Hepatocyte (in vitro differentiated cells): Measurements from ENCODE around the gene RSPO4. TPM values are rescaled to one million over a fixed set of nuclear protein-coding genes. Genes with fewer than 3 reads are reported as not detected.

Experiments
- DNase-seq: peaks from one replicate; pipeline ENCODE4 v3.0.0-alpha.2; 2016; ENCODE audit warnings: low spot score
- H2AFZ ChIP-seq: fragments of 200-600 bp; sonication (generic); 2 replicates; pipeline ENCODE4 v1.6.0; 2016; ENCODE audit warnings: antibody characterized with exemption, mild to moderate bottlenecking
- H3K27ac ChIP-seq: fragments of 200-600 bp; sonication (generic); 2 replicates; pipeline ENCODE4 v1.5.1; 2016; ENCODE audit warnings: mild to moderate bottlenecking
- H3K27me3 ChIP-seq: fragments of 200-600 bp; sonication (generic); 2 replicates; pipeline ENCODE4 v1.6.1; 2016
- H3K36me3 ChIP-seq: fragments of 200-600 bp; sonication (generic); replicated peaks from 2 replicates; pipeline ENCODE4 v1.5.1; 2016; ENCODE audit warnings: low read depth; ENCODE audit not compliant: insufficient read depth
- H3K4me1 ChIP-seq: fragments of 200-600 bp; sonication (generic); 2 replicates; pipeline ENCODE4 v1.5.1; 2016; ENCODE audit warnings: mild to moderate bottlenecking, moderate library complexity; ENCODE audit not compliant: insufficient read depth
- H3K4me2 ChIP-seq: fragments of 200-600 bp; sonication (generic); 2 replicates; pipeline ENCODE4 v1.6.0; 2016
- H3K4me3 ChIP-seq: fragments of 200-600 bp; sonication (generic); 2 replicates; pipeline ENCODE4 v1.5.1; 2016; ENCODE audit warnings: mild to moderate bottlenecking
- H3K79me2 ChIP-seq: fragments of 200-600 bp; sonication (generic); 2 replicates; pipeline ENCODE4 v1.6.0; 2017; ENCODE audit warnings: mild to moderate bottlenecking
- H3K9me2 ChIP-seq: fragments of 200-600 bp; sonication (generic); replicated peaks from 2 replicates; pipeline ENCODE4 v1.6.0; 2017; ENCODE audit warnings: mild to moderate bottlenecking; ENCODE audit not compliant: insufficient read depth
- H3K9me3 ChIP-seq: fragments of 200-600 bp; sonication (generic); 2 replicates; pipeline ENCODE4 v1.5.1; 2016; ENCODE audit warnings: low read depth, mild to moderate bottlenecking
- H4K20me1 ChIP-seq: fragments of 200-600 bp; sonication (generic); 2 replicates; pipeline ENCODE4 v1.6.0; 2016; ENCODE audit warnings: mild to moderate bottlenecking; ENCODE audit not compliant: insufficient read depth, poor library complexity, severe bottlenecking
- CTCF ChIP-seq: fragments of 200-600 bp; sonication (generic); IDR thresholded peaks from 2 replicates; pipeline ENCODE4 v1.5.1; 2016; ENCODE audit warnings: antibody characterized with exemption, mild to moderate bottlenecking; ENCODE audit not compliant: poor library complexity
- EZH2 ChIP-seq: fragments of 200-600 bp; sonication (generic); IDR thresholded peaks from 2 replicates; pipeline ENCODE4 v1.6.1; 2016; ENCODE audit warnings: antibody characterized with exemption, mild to moderate bottlenecking, borderline replicate concordance
- EZH2phosphoT487 ChIP-seq: fragments of 200-600 bp; sonication (generic); IDR thresholded peaks from one replicate; pipeline ENCODE4 v1.6.1; 2018; ENCODE audit warnings: antibody characterized with exemption, mild to moderate bottlenecking, low read depth, moderate library complexity; ENCODE audit not compliant: unreplicated experiment, severe bottlenecking
- WGBS: methylation state at CpG from one replicate; pipeline ENCODE4 v1.1.6; 2016; ENCODE audit warnings: low lambda C conversion rate; ENCODE audit errors: missing lambda C conversion rate; 5-methylcytosine and 5-hydroxymethylcytosine counted together
- polyA plus RNA-seq: library from polyadenylated mRNA; unstranded; fragments of >200 nt; fragmentation: Nextera tagmentation; extraction: Ambion mirVana; gene quantifications from 2 replicates; pipeline ENCODE4 v1.2.1, GENCODE V29; 2016
- total RNA-seq: library from RNA; depleted of rRNA; stranded (reverse); fragments of >200 nt; gene quantifications from 2 replicates; pipeline ENCODE4 v1.2.3, GENCODE V29; 2014

Gene RSPO4
- 0.08 and 0.57 TPM in 2 replicates for total RNA-seq
- polyA plus RNA-seq = 0.41 and 2.4 TPM in 2 replicates

- H3K9me3 ChIP-seq = no peaks in the 10 kb centered on the region
- H3K9me2 ChIP-seq = no peaks in the 10 kb centered on the region
- TF ChIP-seq EZH2 (no peak), EZH2phosphoT487 (no peak), CTCF (no peak)
- no peak within 1 kb of the TSS for H3K4me3 ChIP-seq
- WGBS = 5% methylated on average over 37 of the region's 88 CpGs
- no peak within 1 kb of the TSS for H2AFZ ChIP-seq
- H3K27me3 ChIP-seq = peaks cover 31% of the 10 kb centered on the region
- no peak within 1 kb of the TSS for H3K27ac ChIP-seq
- H3K4me2 ChIP-seq = peak within 1 kb of the TSS; percentile 93
- DNase-seq = peak; percentile 36
- no peaks in the 10 kb centered on the region for H3K79me2 ChIP-seq
- peaks cover 3% of the 10 kb centered on the region for H3K4me1 ChIP-seq
- H3K36me3 ChIP-seq = no peaks in the 10 kb centered on the region
- no peaks in the 10 kb centered on the region for H4K20me1 ChIP-seq
These were observed at the start of gene RSPO4 for GRCh38 chr20:1001911-1002681. TSS of gene RSPO4 (minus strand) at chr20:1002311. CDS start at chr20:1002164, 147 bp downstream.

- no peak for DNase-seq
- TF ChIP-seq EZH2 = no peak
- no peak for TF ChIP-seq EZH2phosphoT487
- H3K4me1 ChIP-seq = no peaks in the 10 kb centered on the region
- 82% methylated on average over 6 of the region's 6 CpGs for WGBS
- no peaks in the 10 kb centered on the region for H3K27me3 ChIP-seq
- no peaks in the 10 kb centered on the region for H4K20me1 ChIP-seq
- H3K4me3 ChIP-seq = no peak overlapping the region
- no peak overlapping the region for H3K4me2 ChIP-seq
- no peaks in the 10 kb centered on the region for H3K79me2 ChIP-seq
- H3K9me3 ChIP-seq = no peaks in the 10 kb centered on the region
- H3K36me3 ChIP-seq = no peaks in the 10 kb centered on the region
- H2AFZ ChIP-seq = no peak overlapping the region
- H3K27ac ChIP-seq = no peak overlapping the region
- no peaks in the 10 kb centered on the region for H3K9me2 ChIP-seq
These were observed 48.3 kb upstream of the RSPO4 start for GRCh38 chr20:1050440-1050839.

- no peaks in the 10 kb centered on the region for H3K9me3 ChIP-seq
- 83% methylated on average over 3 of the region's 3 CpGs for WGBS
- H3K36me3 ChIP-seq = no peaks in the 10 kb centered on the region
- H3K9me2 ChIP-seq = no peaks in the 10 kb centered on the region
- H3K4me1 ChIP-seq = no peaks in the 10 kb centered on the region
- no peak for TF ChIP-seq CTCF
- TF ChIP-seq EZH2 = no peak
- no peak for TF ChIP-seq EZH2phosphoT487
- no peak overlapping the region for H3K4me3 ChIP-seq
- no peaks in the 10 kb centered on the region for H3K79me2 ChIP-seq
- no peak for DNase-seq
- no peaks in the 10 kb centered on the region for H4K20me1 ChIP-seq
- H3K4me2 ChIP-seq = no peak overlapping the region
- H3K27me3 ChIP-seq = no peaks in the 10 kb centered on the region
- no peak overlapping the region for H3K27ac ChIP-seq
- no peak overlapping the region for H2AFZ ChIP-seq
These were observed 43.8 kb upstream of the RSPO4 start for GRCh38 chr20:1045860-1046418.

- no peak for TF ChIP-seq EZH2
- no peak for TF ChIP-seq CTCF
- TF ChIP-seq EZH2phosphoT487 = no peak
- Histone ChIP-seq H3K79me2 (no peaks in the 10 kb centered on the region), H3K4me1 (no peaks in the 10 kb centered on the region), H2AFZ (no peak overlapping the region), H3K9me2 (no peaks in the 10 kb centered on the region), H3K27me3 (no peaks in the 10 kb centered on the region), H4K20me1 (no peaks in the 10 kb centered on the region), H3K9me3 (no peaks in the 10 kb centered on the region), H3K36me3 (no peaks in the 10 kb centered on the region), H3K4me3 (no peak overlapping the region), H3K27ac (no peak overlapping the region), H3K4me2 (no peak overlapping the region)
- no peak for DNase-seq
- 70% methylated on average over 7 of the region's 7 CpGs for WGBS
These were observed 39.8 kb upstream of the RSPO4 start for GRCh38 chr20:1041845-1042390.
